ENCODE results near the gene ARHGAP26. TPM values are rescaled to one million over a fixed set of nuclear protein-coding genes. Genes with fewer than 3 reads are reported as not detected.

The ARHGAP26 gene
- total RNA-seq, 4 donors from 2014 or later: 12.4 to 49.5 (median 31.8) TPM

GRCh38 chr5:143077453-143078103 lies 307.4 kb downstream of the ARHGAP26 start:
- intact Hi-C loops (cut with DNase I; ENCODE audit: low total_unique reads): no loop called here
- DNase-seq: no peak
- no peaks in the 10 kb centered on the region for H3K9me3 ChIP-seq
- H3K4me3 ChIP-seq: no peak overlapping the region
- no peaks in the 10 kb centered on the region for H3K36me3 ChIP-seq
- TF ChIP-seq CTCF (IDR thresholded peaks at IDR 0.05) (no peak), POLR2A (IDR thresholded peaks at IDR 0.05) (no peak)
- H3K4me1 ChIP-seq: no peaks in the 10 kb centered on the region
- H3K27ac ChIP-seq: no peak overlapping the region
- H3K27me3 ChIP-seq: no peaks in the 10 kb centered on the region

- H3K4me3 ChIP-seq: no peak overlapping the region
- intact Hi-C loops (cut with DNase I; ENCODE audit: low total_unique reads): no loop called here
- no peaks in the 10 kb centered on the region for H3K9me3 ChIP-seq
- H3K27ac ChIP-seq: no peak overlapping the region
- TF ChIP-seq CTCF (IDR thresholded peaks at IDR 0.05) (no peak), POLR2A (IDR thresholded peaks at IDR 0.05) (no peak)
- DNase-seq: no peak
- H3K27me3 ChIP-seq: no peaks in the 10 kb centered on the region
- no peaks in the 10 kb centered on the region for H3K4me1 ChIP-seq
- H3K36me3 ChIP-seq: no peaks in the 10 kb centered on the region
These were observed 308.1 kb downstream of the ARHGAP26 start for GRCh38 chr5:143078313-143078712.

GRCh38 chr5:143078971-143079370 lies 308.8 kb downstream of the ARHGAP26 start:
- H3K27me3 ChIP-seq: no peaks in the 10 kb centered on the region
- H3K36me3 ChIP-seq: no peaks in the 10 kb centered on the region
- H3K9me3 ChIP-seq: no peaks in the 10 kb centered on the region
- DNase-seq: no peak
- intact Hi-C loops (cut with DNase I; ENCODE audit: low total_unique reads): no loop called here
- TF ChIP-seq POLR2A (IDR thresholded peaks at IDR 0.05): no peak
- TF ChIP-seq CTCF (IDR thresholded peaks at IDR 0.05): no peak
- no peak overlapping the region for H3K4me3 ChIP-seq
- no peak overlapping the region for H3K27ac ChIP-seq
- H3K4me1 ChIP-seq: no peaks in the 10 kb centered on the region

GRCh38 chr5:143080407-143080806 lies 310.2 kb downstream of the ARHGAP26 start:
- no peaks in the 10 kb centered on the region for H3K4me1 ChIP-seq
- H3K4me3 ChIP-seq: no peak overlapping the region
- no peaks in the 10 kb centered on the region for H3K36me3 ChIP-seq
- no peak for TF ChIP-seq POLR2A (IDR thresholded peaks at IDR 0.05)
- no peak for TF ChIP-seq CTCF (IDR thresholded peaks at IDR 0.05)
- intact Hi-C loops (cut with DNase I; ENCODE audit: low total_unique reads): no loop called here
- no peaks in the 10 kb centered on the region for H3K9me3 ChIP-seq
- DNase-seq: no peak
- no peaks in the 10 kb centered on the region for H3K27me3 ChIP-seq
- H3K27ac ChIP-seq: no peak overlapping the region

- H3K4me1 ChIP-seq: no peaks in the 10 kb centered on the region
- no peak overlapping the region for H3K27ac ChIP-seq
- no peaks in the 10 kb centered on the region for H3K9me3 ChIP-seq
- no peak for DNase-seq
- TF ChIP-seq POLR2A (IDR thresholded peaks at IDR 0.05): no peak
- no peak for TF ChIP-seq CTCF (IDR thresholded peaks at IDR 0.05)
- intact Hi-C loops (cut with DNase I; ENCODE audit: low total_unique reads): no loop called here
- H3K36me3 ChIP-seq: no peaks in the 10 kb centered on the region
- H3K27me3 ChIP-seq: no peaks in the 10 kb centered on the region
- H3K4me3 ChIP-seq: no peak overlapping the region
These were observed 310.8 kb downstream of the ARHGAP26 start for GRCh38 chr5:143080982-143081381.
